Measurements from ENCODE around the gene PRKAG3. TPM values are rescaled to one million over a fixed set of nuclear protein-coding genes. Genes with fewer than 3 reads are reported as not detected.

The PRKAG3 gene
- total RNA-seq (2022; extraction: Qiagen RNA extraction; ENCODE audit: low read depth), result not detected in 5 replicates

GRCh38 chr2:218831378-218831990 lies at the start of gene PRKAG3:
Gene PRKAG3, minus strand, starts transcription at chr2:218831803.

DNA sequence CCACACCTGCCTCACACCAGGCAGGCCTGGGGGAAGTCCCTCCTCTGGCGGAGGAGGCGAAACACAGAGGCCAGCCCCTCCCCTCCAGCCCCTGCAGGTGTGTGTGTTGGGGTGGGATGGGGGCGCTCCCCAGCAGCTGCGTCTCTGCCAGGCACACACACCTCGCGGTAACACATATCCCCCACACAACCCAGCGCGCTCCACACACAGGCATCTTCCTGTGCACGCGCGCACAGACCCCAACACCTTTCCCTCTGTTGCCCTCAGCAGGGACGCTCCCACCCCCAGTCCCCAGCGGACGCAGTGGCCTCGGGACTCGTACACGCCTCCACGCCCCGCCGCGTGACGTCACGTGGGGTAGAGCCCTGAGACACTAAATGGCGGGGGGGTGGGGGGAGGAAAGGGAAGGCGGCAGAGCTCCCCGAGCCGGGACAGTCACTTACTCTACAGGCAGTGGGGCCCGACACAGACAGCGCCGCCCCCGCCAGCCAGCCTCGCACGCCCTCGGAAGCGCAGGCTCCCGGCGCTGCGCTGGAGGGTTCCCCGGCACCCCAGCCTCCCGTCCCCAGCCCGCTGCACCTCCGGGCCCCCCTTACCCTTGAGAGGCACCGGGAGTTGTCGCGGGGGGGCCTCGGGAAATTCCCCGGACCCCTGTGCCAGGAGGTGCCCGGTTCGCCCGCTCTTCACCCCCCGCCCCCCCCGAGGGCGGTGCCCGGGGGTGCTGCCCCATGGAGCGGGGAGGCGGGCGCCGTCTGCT lies 48.7 kb upstream of the PRKAG3 start, which contains the start of gene WNT10A:
TSS of gene WNT10A (plus strand) at position 751 of the 757 bp plus-strand sequence. CDS start 144 bp downstream, outside the sequence.

DNA sequence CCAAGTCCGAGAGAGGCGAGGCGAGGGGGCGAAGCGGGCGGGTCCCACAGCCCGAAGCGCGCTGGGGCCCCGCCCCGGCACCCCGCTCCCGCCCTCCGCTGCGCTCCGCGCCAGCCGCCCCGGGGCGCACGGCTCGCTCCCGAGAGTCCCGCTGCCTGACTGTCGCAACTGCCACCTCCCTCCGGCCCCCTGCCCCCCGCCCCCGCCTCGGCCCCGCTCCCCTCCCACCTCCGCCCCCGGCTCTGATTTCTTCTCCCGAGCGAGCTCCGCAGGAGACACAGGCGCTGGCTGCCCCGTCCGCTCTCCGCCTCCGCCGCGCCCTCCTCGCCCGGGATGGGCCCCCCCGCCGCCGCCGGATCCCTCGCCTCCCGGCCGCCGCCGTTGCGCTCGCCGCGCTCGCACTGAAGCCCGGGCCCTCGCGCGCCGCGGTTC lies 28.0 kb upstream of the PRKAG3 start, which contains the start of gene WNT6:
TSS of gene WNT6 (plus strand) at position 250 of the 432 bp plus-strand sequence. CDS start 233 bp downstream, outside the sequence.

DNA sequence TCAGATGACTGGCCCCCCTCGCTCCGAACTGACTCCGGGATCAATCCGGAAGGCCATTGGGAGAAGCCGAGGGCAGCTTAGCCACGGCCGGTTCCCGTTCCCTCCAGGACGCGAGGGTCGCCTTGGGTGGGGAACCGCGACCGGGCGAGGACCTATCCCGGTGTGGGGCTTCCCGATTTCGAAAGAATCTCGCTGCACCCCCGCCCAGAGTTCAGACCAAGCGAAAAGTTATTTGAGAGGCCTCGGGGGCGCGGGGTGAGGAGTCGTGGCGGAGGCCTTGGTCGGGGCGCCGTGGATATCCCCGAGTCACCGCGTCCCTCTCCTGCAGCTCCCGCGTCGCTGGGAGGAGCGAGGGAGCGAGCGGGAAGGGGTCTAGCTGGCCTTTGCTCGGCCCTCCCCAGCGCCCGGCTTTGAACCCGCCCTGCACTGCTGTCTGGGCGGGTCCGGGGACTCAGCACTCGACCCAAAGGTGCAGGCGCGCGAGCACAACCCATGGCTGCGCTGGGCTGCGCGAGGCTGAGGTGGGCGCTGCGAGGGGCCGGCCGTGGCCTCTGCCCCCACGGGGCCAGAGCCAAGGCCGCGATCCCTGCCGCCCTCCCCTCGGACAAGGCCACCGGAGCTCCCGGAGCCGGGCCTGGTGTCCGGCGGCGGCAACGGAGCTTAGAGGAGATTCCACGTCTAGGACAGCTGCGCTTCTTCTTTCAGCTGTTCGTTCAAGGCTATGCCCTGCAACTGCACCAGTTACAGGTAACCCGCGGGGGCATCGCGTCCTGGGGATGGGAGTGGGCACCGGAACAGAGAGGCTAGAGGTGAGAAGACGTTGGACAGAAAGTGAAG lies 49.7 kb downstream of the PRKAG3 start, which contains the start of gene CYP27A1:
TSS of gene CYP27A1 (plus strand) at position 457 of the 837 bp plus-strand sequence. CDS start at position 493, 36 bp downstream.

Other genes with a start within 250 kb of the PRKAG3 start
- gene PLCD4, start 223.9 kb downstream of the PRKAG3 start, total RNA-seq (2022; extraction: Qiagen RNA extraction; ENCODE audit: low read depth), result 0.29 to 0.68 TPM (median 0.44 TPM) in 5 replicates
- 12.4 to 18.9 TPM (median 17.5 TPM) in 5 replicates for gene ZNF142, start 172.2 kb downstream of the PRKAG3 start, total RNA-seq (2022; extraction: Qiagen RNA extraction; ENCODE audit: low read depth)
- 38.3 to 52.9 TPM (median 45.0 TPM) in 5 replicates for gene BCS1L, start 172.1 kb downstream of the PRKAG3 start, total RNA-seq (2022; extraction: Qiagen RNA extraction; ENCODE audit: low read depth)
- 46.9 to 55.8 TPM (median 48.2 TPM) in 5 replicates for gene RNF25, start 159.8 kb downstream of the PRKAG3 start, total RNA-seq (2022; extraction: Qiagen RNA extraction; ENCODE audit: low read depth)
- gene STK36, start 159.7 kb downstream of the PRKAG3 start, total RNA-seq (2022; extraction: Qiagen RNA extraction; ENCODE audit: low read depth), result 8.6 to 11.9 TPM (median 10.5 TPM) in 5 replicates
- gene TTLL4, start 121.0 kb downstream of the PRKAG3 start, total RNA-seq (2022; extraction: Qiagen RNA extraction; ENCODE audit: low read depth), result 22.1 to 27.1 TPM (median 25.3 TPM) in 5 replicates
- gene CYP27A1, start 49.7 kb downstream of the PRKAG3 start, total RNA-seq (2022; extraction: Qiagen RNA extraction; ENCODE audit: low read depth), result 0.11 to 0.32 TPM (median 0.15 TPM) in 5 replicates
- 0.14 to 0.36 TPM (median 0.26 TPM) in 5 replicates for gene WNT6, start 28.0 kb upstream of the PRKAG3 start, total RNA-seq (2022; extraction: Qiagen RNA extraction; ENCODE audit: low read depth)
- 0.07 to 0.23 TPM in 2 of 5 replicates, not detected in the others for gene WNT10A, start 49.0 kb upstream of the PRKAG3 start, total RNA-seq (2022; extraction: Qiagen RNA extraction; ENCODE audit: low read depth)
- 3.2 to 6.1 TPM (median 5.3 TPM) in 5 replicates for gene CDK5R2, start 127.9 kb upstream of the PRKAG3 start, total RNA-seq (2022; extraction: Qiagen RNA extraction; ENCODE audit: low read depth)
- not detected in 5 replicates for gene FEV, start 153.4 kb upstream of the PRKAG3 start, total RNA-seq (2022; extraction: Qiagen RNA extraction; ENCODE audit: low read depth)
- gene CRYBA2, start 161.6 kb upstream of the PRKAG3 start, total RNA-seq (2022; extraction: Qiagen RNA extraction; ENCODE audit: low read depth), result not detected in 5 replicates
- gene CFAP65, start 209.7 kb upstream of the PRKAG3 start, total RNA-seq (2022; extraction: Qiagen RNA extraction; ENCODE audit: low read depth), result 0.14 to 0.21 TPM (median 0.18 TPM) in 4 of 5 replicates, not detected in the other
- gene IHH, start 229.1 kb upstream of the PRKAG3 start, total RNA-seq (2022; extraction: Qiagen RNA extraction; ENCODE audit: low read depth), result 0.13 to 0.45 TPM (median 0.31 TPM) in 5 replicates